GM12878 (cell line): Measurements from ENCODE around the gene CAPN2. TPM values are rescaled to one million over a fixed set of nuclear protein-coding genes. Genes with fewer than 3 reads are reported as not detected.
A peak's percentile ranks its signal among the peaks of the same experiment; 100 is the strongest.

ENCODE experiments used
- ATAC-seq: fragments of 200-7000 bp; cut with Tn5 transposase; 3 replicates; pipeline ENCODE4 v1.9.1; 2020; ENCODE audit warnings: mild to moderate bottlenecking, moderate library complexity
- BruUV-seq: library from RNA; stranded (reverse); fragments of 400-500 nt; replicated peaks from 2 replicates; lab custom pipeline; 2021; lab: Mats Ljungman, UMichigan
- CTCF ChIA-PET: fragments of 300-600 bp; sonication (Branson Sonifier 250); formaldehyde crosslinking; extraction: SDS; loops from one replicate; lab custom pipeline; 2021; ENCODE audit warnings: inconsistent platforms; lab: Yijun Ruan, JAX
- POLR2A ChIA-PET: fragments of 350-600 bp; formaldehyde crosslinking; extraction: SDS; loops from one replicate; lab custom pipeline; 2021; ENCODE audit warnings: inconsistent platforms; lab: Charles Lee
- RAD21 ChIA-PET: fragments of 300-600 bp; sonication (Branson Sonifier 250); formaldehyde crosslinking; loops from one replicate; lab custom pipeline; 2023; ENCODE audit warnings: antibody characterized with exemption; ENCODE audit not compliant: unreplicated experiment; lab: Charles Lee
- SMC1A ChIA-PET: fragments of 300-600 bp; sonication (Branson Sonifier 250); formaldehyde crosslinking; loops from one replicate; lab custom pipeline; 2023; ENCODE audit not compliant: unreplicated experiment, uncharacterized antibody; lab: Charles Lee
- DNase-seq: peaks from one replicate; pipeline ENCODE4 v3.0.0-alpha.2; 2011; ENCODE audit warnings: low read depth, low spot score
- FAIRE-seq: peaks from 3 replicates; lab custom pipeline; 2011; peaks lifted over from hg19 to GRCh38; lab: Jason Lieb, UNC
- H2AFZ ChIP-seq: 2 replicates; pipeline ENCODE4 v1.6.0; 2011; ENCODE audit warnings: low read depth, low read length, control low read depth; ENCODE audit not compliant: control insufficient read depth
- H3K27ac ChIP-seq: 2 replicates; pipeline ENCODE4 v1.5.1; 2011; ENCODE audit warnings: control low read depth; ENCODE audit not compliant: control insufficient read depth, insufficient read depth
- H3K27me3 ChIP-seq, 2 experiments: replicated peaks in 1 of 2; 2 replicates each; pipeline versions ENCODE4 v1.6.0 to v1.6.1; 2011; ENCODE audit warnings: low read length in 1 of 2; ENCODE audit not compliant: control insufficient read depth in 2 of 2, insufficient read depth in 2 of 2
- H3K36me3 ChIP-seq, 2 experiments: 2 replicates each; pipeline ENCODE4 v1.5.1; 2011; ENCODE audit warnings: low read length in 1 of 2; ENCODE audit not compliant: control insufficient read depth in 2 of 2, insufficient read depth in 2 of 2
- H3K4me1 ChIP-seq: 2 replicates; pipeline ENCODE4 v1.6.1; 2011; ENCODE audit warnings: mild to moderate bottlenecking, low read length, moderate library complexity, mixed read lengths; ENCODE audit not compliant: control insufficient read depth, insufficient read depth
- H3K4me2 ChIP-seq: 2 replicates; pipeline ENCODE4 v1.6.0; 2011; ENCODE audit warnings: control low read depth; ENCODE audit not compliant: control insufficient read depth, insufficient read depth
- H3K4me3 ChIP-seq: fragments of 200-600 bp; sonication (generic); 2 replicates; pipeline ENCODE4 v1.5.1; 2016
- H3K79me2 ChIP-seq: 2 replicates; pipeline ENCODE4 v1.6.0; 2011; ENCODE audit warnings: low read length; ENCODE audit not compliant: control insufficient read depth, insufficient read depth
- H3K9ac ChIP-seq: 2 replicates; pipeline ENCODE4 v1.8.0; 2011; ENCODE audit warnings: low read length, control low read depth, mixed read lengths; ENCODE audit not compliant: control insufficient read depth, insufficient read depth
- H3K9me3 ChIP-seq: replicated peaks from 3 replicates; pipeline ENCODE4 v1.5.1; 2011; ENCODE audit warnings: mild to moderate bottlenecking, low read length; ENCODE audit not compliant: control insufficient read depth, insufficient read depth
- H4K20me1 ChIP-seq: 2 replicates; pipeline ENCODE4 v1.6.0; 2011; ENCODE audit not compliant: control insufficient read depth, insufficient read depth
- CBFB ChIP-seq: IDR thresholded peaks from 2 replicates; pipeline ENCODE4 v1.6.1; 2016; ENCODE audit warnings: antibody characterized with exemption, low read depth
- CREB1 ChIP-seq: IDR thresholded peaks from 2 replicates; pipeline ENCODE4 v1.6.1; 2012; ENCODE audit warnings: low read depth, mild to moderate bottlenecking, inconsistent platforms
- GABPA ChIP-seq: IDR thresholded peaks from 2 replicates; pipeline ENCODE4 v1.6.1; 2014; ENCODE audit warnings: antibody characterized with exemption, low read depth, mild to moderate bottlenecking, inconsistent platforms
- IRF4 ChIP-seq: IDR thresholded peaks from 2 replicates; pipeline ENCODE4 v1.6.1; 2011; ENCODE audit warnings: low read depth, low read length
- MEF2A ChIP-seq: IDR thresholded peaks from 2 replicates; pipeline ENCODE4 v1.6.1; 2011; ENCODE audit warnings: low read depth, mild to moderate bottlenecking, low read length, moderate library complexity; ENCODE audit not compliant: insufficient read depth
- MEF2B ChIP-seq: fragments of 450-650 bp; IDR thresholded peaks from 2 replicates; pipeline ENCODE4 v1.6.1; 2018; ENCODE audit warnings: mild to moderate bottlenecking, moderate library complexity; ENCODE audit not compliant: partially characterized antibody, poor library complexity, severe bottlenecking
- NR2F1 ChIP-seq: fragments of 450-650 bp; conservative IDR thresholded peaks from 2 replicates; pipeline ENCODE4 v1.6.1; 2017; ENCODE audit warnings: mild to moderate bottlenecking
- RCOR1 ChIP-seq: conservative IDR thresholded peaks from 2 replicates; pipeline ENCODE4 v1.6.1; 2012; ENCODE audit warnings: low read depth, low read length, improper control_type of control experiment
- SKIL ChIP-seq: fragments of 450-650 bp; IDR thresholded peaks from 2 replicates; pipeline ENCODE4 v1.6.1; 2017; ENCODE audit warnings: mild to moderate bottlenecking, low read depth, inconsistent platforms; ENCODE audit not compliant: poor library complexity, severe bottlenecking
- STAT3 ChIP-seq: IDR thresholded peaks from 2 replicates; pipeline ENCODE4 v1.6.1; 2011; ENCODE audit warnings: low read depth, low read length, improper control_type of control experiment
- WRNIP1 ChIP-seq: IDR thresholded peaks from 2 replicates; pipeline ENCODE4 v1.6.1; 2011; ENCODE audit warnings: low read depth, low read length, improper control_type of control experiment, borderline replicate concordance
- ZBED1 ChIP-seq: IDR thresholded peaks from 2 replicates; pipeline ENCODE4 v1.6.1; 2016; ENCODE audit warnings: borderline replicate concordance
- WGBS: methylation state at CpG from one replicate; pipeline ENCODE4 v1.1.6; 2016; ENCODE audit warnings: low lambda C conversion rate; ENCODE audit not compliant: insufficient replicate concordance, insufficient coverage; ENCODE audit errors: missing lambda C conversion rate; 5-methylcytosine and 5-hydroxymethylcytosine counted together
- in situ Hi-C: fragments of 300-500 bp; cut with MboI; formaldehyde crosslinking; loops from 9 replicates; pipeline ENCODE4 v1.14.3; 2018; ENCODE audit warnings: mixed read lengths
- intact Hi-C: fragments of 100-400 bp; cut with micrococcal nuclease; formaldehyde crosslinking; loops from one replicate; pipeline ENCODE4 v1.14.2; 2022; ENCODE audit not compliant: unreplicated experiment
- polyA plus RNA-seq, 11 experiments: library from polyadenylated mRNA; depleted of rRNA in 4 of 11; unstranded in 6 of 11; stranded (reverse) in 5 of 11; fragments of >200 nt; fragmentation: Nextera tagmentation in 4 of 11; fragmentation: Illumina TruSeq in 1 of 11; extraction: Ambion mirVana in 4 of 11; extraction: Trizol in 1 of 11; gene quantifications; 1 replicate in 1 of 11; 2 replicates in 10 of 11; pipeline versions ENCODE4 v1.2.1 to v1.2.3, GENCODE V29; 2011 to 2016; ENCODE audit warnings: inconsistent platforms in 2 of 11, missing spikeins in 2 of 11, low read depth in 1 of 11
- total RNA-seq, 4 experiments: library from RNA; depleted of rRNA in 3 of 4; stranded (reverse); fragments of >200 nt in 3 of 4; fragmentation: Illumina TruSeq in 1 of 4; extraction: Trizol in 1 of 4; gene quantifications; 2 replicates each; pipeline versions ENCODE4 v1.2.1 to v1.2.3, GENCODE V29; 2013 to 2021
- TF ChIP-seq, protein P1 (sequence below): fragments of 150-350 bp; IDR thresholded peaks from 2 replicates; pipeline ENCODE4 v1.6.1; 2014; ENCODE audit warnings: mild to moderate bottlenecking, low read depth, low read length

CAPN2 gene
- total and polyA plus RNA-seq, 10 of the 15 experiments (the other 5 are each of a cell fraction or from before 2014, with no cell fraction given): 6.0 to 21.4 (median 16.6) TPM

- H3K4me3 ChIP-seq: no peak overlapping the region
- H3K27ac ChIP-seq: peak overlapping the region; percentile 78
- FAIRE-seq (peak; percentile 23), DNase-seq (no peak), ATAC-seq (no peak)
- RAD21 ChIA-PET: interaction anchor here (1.0 kb wide), 1 partner anchor 169 kb away, joined by 3 read pairs; no protein-coding TSS in a partner anchor
- H3K27me3 ChIP-seq: no peaks in the 10 kb centered on the region
- H3K4me2 ChIP-seq: peak overlapping the region; percentile 85; the same call in 1 of the 2 replicates
- in situ Hi-C loops: no loop called here
- no peaks in the 10 kb centered on the region for H3K36me3 ChIP-seq
- SMC1A ChIA-PET: interaction anchor here (1.1 kb wide), 1 partner anchor 169 kb away, joined by 3 read pairs; no protein-coding TSS in a partner anchor
- POLR2A ChIA-PET: no interaction called here
- H2AFZ ChIP-seq: peak overlapping the region; percentile 80
- whole genome bisulfite sequencing: 7% methylated on average over 8 of the region's 8 CpGs
- no peak for TF ChIP-seq STAT3
- TF ChIP-seq, all 136 proteins: peak for 0
- no peak overlapping the region for H3K9ac ChIP-seq
- intact Hi-C loops: no loop called here
- peaks cover 24% of the 10 kb centered on the region for H3K4me1 ChIP-seq
- no TSS peak for BruUV-seq
- CTCF ChIA-PET: interaction anchor here (0.7 to 0.8 kb wide), 3 partner anchors 24 to 171 kb away, joined by 3 read pairs; no protein-coding TSS in a partner anchor
- no peaks in the 10 kb centered on the region for H3K79me2 ChIP-seq
- H4K20me1 ChIP-seq: no peaks in the 10 kb centered on the region
- H3K9me3 ChIP-seq: no peaks in the 10 kb centered on the region
Measured at GRCh38 chr1:223725578-223725977, 13.2 kb downstream of the CAPN2 start.

GRCh38 chr1:223726380-223727001 lies 14.2 kb downstream of the CAPN2 start:
- no TSS peak for BruUV-seq
- peak overlapping the region; percentile 85 for H3K4me2 ChIP-seq
- ATAC-seq (peak; percentile 98), DNase-seq (peak; percentile 83), FAIRE-seq (peak; percentile 90)
- ChIA-PET RAD21 (interaction anchor here (1.1 to 1.7 kb wide), 2 partner anchors 23 to 170 kb away, joined by 3 to 6 read pairs; no protein-coding TSS in a partner anchor), POLR2A (no interaction called here), SMC1A (interaction anchor here (0.8 to 1.2 kb wide), 2 partner anchors 16 to 20 kb away, joined by 3 read pairs; no protein-coding TSS in a partner anchor), CTCF (interaction anchor here (0.5 to 2.3 kb wide), 6 partner anchors 8 to 196 kb away, joined by 3 to 9 read pairs (median 4); no protein-coding TSS in a partner anchor)
- intact Hi-C loops (no loop called here), in situ Hi-C loops (no loop called here)
- H3K79me2 ChIP-seq: no peaks in the 10 kb centered on the region
- peaks cover 21% of the 10 kb centered on the region for H3K4me1 ChIP-seq
- peak overlapping the region; percentile 80 for H2AFZ ChIP-seq
- H3K4me3 ChIP-seq: peak overlapping the region; percentile 35; the same call in 1 of the 2 replicates
- H3K9me3 ChIP-seq: no peaks in the 10 kb centered on the region
- no peaks in the 10 kb centered on the region for H4K20me1 ChIP-seq
- no peaks in the 10 kb centered on the region for H3K36me3 ChIP-seq
- peak overlapping the region; percentile 78 for H3K27ac ChIP-seq
- 0% methylated on average over 9 of the region's 9 CpGs for WGBS
- H3K27me3 ChIP-seq: no peaks in the 10 kb centered on the region
- H3K9ac ChIP-seq: peak overlapping the region; percentile 61
- TF ChIP-seq GABPA: peak; percentile 56; the same call in 1 of the 2 replicates
- TF ChIP-seq MEF2A: 0 out of 2 replicates have a peak, but pooled peaks have one; percentile 32
- TF ChIP-seq, protein P1, sequence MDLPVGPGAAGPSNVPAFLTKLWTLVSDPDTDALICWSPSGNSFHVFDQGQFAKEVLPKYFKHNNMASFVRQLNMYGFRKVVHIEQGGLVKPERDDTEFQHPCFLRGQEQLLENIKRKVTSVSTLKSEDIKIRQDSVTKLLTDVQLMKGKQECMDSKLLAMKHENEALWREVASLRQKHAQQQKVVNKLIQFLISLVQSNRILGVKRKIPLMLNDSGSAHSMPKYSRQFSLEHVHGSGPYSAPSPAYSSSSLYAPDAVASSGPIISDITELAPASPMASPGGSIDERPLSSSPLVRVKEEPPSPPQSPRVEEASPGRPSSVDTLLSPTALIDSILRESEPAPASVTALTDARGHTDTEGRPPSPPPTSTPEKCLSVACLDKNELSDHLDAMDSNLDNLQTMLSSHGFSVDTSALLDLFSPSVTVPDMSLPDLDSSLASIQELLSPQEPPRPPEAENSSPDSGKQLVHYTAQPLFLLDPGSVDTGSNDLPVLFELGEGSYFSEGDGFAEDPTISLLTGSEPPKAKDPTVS: no peak
- no peak for TF ChIP-seq RCOR1
- TF ChIP-seq ZBED1: peak; percentile 87
- no peak for TF ChIP-seq WRNIP1
- TF ChIP-seq MEF2B: no peak
- TF ChIP-seq SKIL: peak; percentile 31
- TF ChIP-seq NR2F1: no peak
- peak; percentile 88 for TF ChIP-seq IRF4
- TF ChIP-seq CREB1: peak; percentile 69
- 0 out of 2 replicates have a peak, but pooled peaks have one; percentile 30 for TF ChIP-seq CBFB
